Activated CD4-positive, alpha-beta T cell treated with anti-CD3 and anti-CD28 coated beads, Interleukin-2, amount 50 U/mL, for 4 hours (primary cell): ENCODE measurements around the gene HOXC13.

ENCODE experiments used
- DNase-seq, 2 experiments: peaks; one replicate each; pipeline ENCODE4 v3.0.0-alpha.2; 2020

Gene HOXC13

GRCh38 chr12:53939141-53940108 lies 794 bp downstream of the HOXC13 start:
- no peak for DNase-seq

GRCh38 chr12:53940443-53941014 lies 1.9 kb downstream of the HOXC13 start:
- no peak for DNase-seq

- DNase-seq, result no peak
These were observed 2.6 kb downstream of the HOXC13 start for GRCh38 chr12:53941187-53941586.

- no peak for DNase-seq
These were observed 3.1 kb downstream of the HOXC13 start for GRCh38 chr12:53941750-53942149.

GRCh38 chr12:53942467-53942997 lies 3.9 kb downstream of the HOXC13 start:
- DNase-seq, result no peak

GRCh38 chr12:53944209-53944608 lies 5.6 kb downstream of the HOXC13 start:
- DNase-seq, result no peak

- no peak for DNase-seq
These were observed 6.5 kb downstream of the HOXC13 start for GRCh38 chr12:53944907-53945847.

- DNase-seq, result no peak
These were observed 9.1 kb downstream of the HOXC13 start for GRCh38 chr12:53947743-53948142.

- no peak for DNase-seq
These were observed 10.3 kb downstream of the HOXC13 start for GRCh38 chr12:53948650-53949593.

- DNase-seq, result no peak
These were observed 11.2 kb downstream of the HOXC13 start for GRCh38 chr12:53949631-53950436.

- DNase-seq, result no peak
These were observed 11.8 kb downstream of the HOXC13 start for GRCh38 chr12:53950437-53950773.

- no peak for DNase-seq
These were observed 12.4 kb downstream of the HOXC13 start for GRCh38 chr12:53950789-53951576.

- no peak for DNase-seq
These were observed 13.1 kb downstream of the HOXC13 start for GRCh38 chr12:53951577-53952334.

- DNase-seq, result no peak
These were observed 13.7 kb downstream of the HOXC13 start for GRCh38 chr12:53952335-53952694.

GRCh38 chr12:53952871-53953734 lies 14.5 kb downstream of the HOXC13 start:
- DNase-seq, result no peak

GRCh38 chr12:53953831-53954693 lies 15.4 kb downstream of the HOXC13 start:
- no peak for DNase-seq

- DNase-seq, result no peak
These were observed 16.0 kb downstream of the HOXC13 start, which contains the start of gene HOXC12 for GRCh38 chr12:53954694-53955035. HOXC12 (plus strand) TSS chr12:53954903; CDS start chr12:53954930, 27 bp downstream.
